GM12875 (cell line): Measurements from ENCODE around the gene FAF1.
"Not testable (repeated sequence)": the region's sequence is repeated elsewhere in the genome, so short reads cannot be mapped to it uniquely, and the experiment has no call there.

ENCODE experiments used
- H3K4me3 ChIP-seq: one replicate; pipeline ENCODE4 v1.5.1; 2011; ENCODE audit warnings: low read depth, low read length, control low read depth
- TF ChIP-seq, protein P1 (sequence below): IDR thresholded peaks from 2 replicates; pipeline ENCODE4 v1.5.1; 2011; ENCODE audit warnings: low read depth, mild to moderate bottlenecking, control low read depth, inconsistent platforms, low read length, moderate library complexity, borderline replicate concordance; ENCODE audit not compliant: insufficient read depth

The FAF1 gene

DNA sequence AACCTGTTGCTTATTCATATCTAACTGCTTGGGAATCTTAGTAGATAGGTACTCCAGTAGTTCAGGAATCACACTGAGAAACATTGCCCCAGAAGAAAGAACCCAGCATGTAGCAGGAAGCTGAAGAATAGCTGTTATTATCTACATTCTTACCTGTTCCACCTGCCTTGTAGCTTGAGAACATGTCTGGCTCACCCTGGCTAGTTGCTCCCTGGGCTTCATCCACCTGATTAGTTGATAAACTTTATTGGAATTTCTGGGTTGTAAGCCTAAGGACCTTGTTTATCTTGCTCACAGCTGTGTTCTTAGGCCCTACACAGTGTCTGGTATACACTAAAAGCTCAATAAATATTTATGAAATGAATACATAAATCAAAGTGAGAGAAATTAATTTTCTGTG, 430.6 kb downstream of the FAF1 start:
- H3K4me3 ChIP-seq = no peak overlapping the region
- TF ChIP-seq, protein P1, sequence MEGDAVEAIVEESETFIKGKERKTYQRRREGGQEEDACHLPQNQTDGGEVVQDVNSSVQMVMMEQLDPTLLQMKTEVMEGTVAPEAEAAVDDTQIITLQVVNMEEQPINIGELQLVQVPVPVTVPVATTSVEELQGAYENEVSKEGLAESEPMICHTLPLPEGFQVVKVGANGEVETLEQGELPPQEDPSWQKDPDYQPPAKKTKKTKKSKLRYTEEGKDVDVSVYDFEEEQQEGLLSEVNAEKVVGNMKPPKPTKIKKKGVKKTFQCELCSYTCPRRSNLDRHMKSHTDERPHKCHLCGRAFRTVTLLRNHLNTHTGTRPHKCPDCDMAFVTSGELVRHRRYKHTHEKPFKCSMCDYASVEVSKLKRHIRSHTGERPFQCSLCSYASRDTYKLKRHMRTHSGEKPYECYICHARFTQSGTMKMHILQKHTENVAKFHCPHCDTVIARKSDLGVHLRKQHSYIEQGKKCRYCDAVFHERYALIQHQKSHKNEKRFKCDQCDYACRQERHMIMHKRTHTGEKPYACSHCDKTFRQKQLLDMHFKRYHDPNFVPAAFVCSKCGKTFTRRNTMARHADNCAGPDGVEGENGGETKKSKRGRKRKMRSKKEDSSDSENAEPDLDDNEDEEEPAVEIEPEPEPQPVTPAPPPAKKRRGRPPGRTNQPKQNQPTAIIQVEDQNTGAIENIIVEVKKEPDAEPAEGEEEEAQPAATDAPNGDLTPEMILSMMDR = no peak

DNA sequence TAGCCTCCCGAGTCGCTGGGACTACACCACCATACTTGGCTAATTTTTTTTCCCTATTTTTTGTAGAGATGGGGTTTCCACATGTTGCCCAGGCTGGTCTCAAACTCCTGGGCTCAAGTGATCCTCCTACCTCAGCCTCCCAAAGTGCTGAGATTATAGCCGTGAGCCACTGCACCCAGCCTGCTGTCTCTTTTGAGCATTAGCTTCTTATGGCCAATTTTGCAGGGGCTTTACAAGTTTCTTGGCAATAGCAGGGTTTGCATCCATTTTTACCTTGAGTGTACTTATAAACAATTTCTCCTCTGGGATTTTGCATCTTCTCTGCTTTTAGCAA, 432.1 kb downstream of the FAF1 start:
- not testable (repeated sequence) for H3K4me3 ChIP-seq

DNA sequence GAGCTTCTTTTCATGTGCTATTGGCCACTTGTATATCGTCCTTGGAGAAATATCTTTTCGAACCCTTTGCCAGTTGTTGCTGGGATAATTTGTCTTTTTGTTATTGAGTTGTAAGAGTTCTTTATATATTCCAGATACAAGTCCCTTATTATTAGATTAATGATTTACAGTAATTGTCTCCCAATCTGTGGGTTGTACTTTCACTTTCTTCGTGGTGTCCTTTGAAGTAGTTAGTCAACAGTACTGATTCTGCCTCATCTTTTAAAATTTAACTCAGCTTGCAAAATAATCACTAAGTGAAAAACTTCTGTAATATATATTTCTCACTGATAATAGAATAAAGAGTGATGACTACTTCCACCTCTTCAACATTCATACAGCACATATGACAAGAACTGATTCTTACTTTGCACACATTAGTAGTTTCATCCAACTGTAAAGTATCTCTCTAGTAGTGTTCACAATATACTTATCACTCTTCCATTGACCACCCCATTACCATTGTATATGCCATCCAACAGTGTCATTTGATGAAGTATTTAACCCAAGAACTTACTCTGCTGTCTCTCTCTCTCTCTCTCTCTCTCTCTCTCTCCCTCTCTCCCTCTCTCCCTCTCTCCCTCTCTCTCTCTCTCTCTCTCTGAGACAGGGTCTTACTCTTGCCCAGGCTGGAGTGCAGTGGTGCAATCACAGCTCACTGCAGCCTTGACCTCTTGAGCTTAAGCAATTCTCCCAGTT, 432.6 kb downstream of the FAF1 start:
- H3K4me3 ChIP-seq = no peak overlapping the region
- TF ChIP-seq, protein P1 = no peak

DNA sequence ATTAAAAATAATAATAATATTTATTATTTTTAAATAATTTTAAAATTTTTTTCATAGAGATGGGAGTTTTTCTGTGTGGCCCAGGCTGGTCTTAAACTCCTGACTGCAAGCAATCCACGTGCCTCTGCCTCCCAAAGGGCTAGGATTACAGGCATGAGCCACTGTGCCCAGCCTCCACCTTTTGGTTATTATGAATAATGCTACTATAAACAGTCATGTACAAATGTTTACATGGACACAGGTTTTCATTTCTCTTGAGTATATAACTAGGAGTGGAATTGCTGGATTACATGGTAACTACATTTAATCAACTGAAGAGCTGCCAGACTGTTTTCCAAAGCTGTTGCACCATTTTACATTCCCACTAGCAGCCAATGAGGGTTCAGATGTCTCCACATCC, 433.6 kb downstream of the FAF1 start:
- no peak overlapping the region for H3K4me3 ChIP-seq
- TF ChIP-seq, protein P1 = no peak

DNA sequence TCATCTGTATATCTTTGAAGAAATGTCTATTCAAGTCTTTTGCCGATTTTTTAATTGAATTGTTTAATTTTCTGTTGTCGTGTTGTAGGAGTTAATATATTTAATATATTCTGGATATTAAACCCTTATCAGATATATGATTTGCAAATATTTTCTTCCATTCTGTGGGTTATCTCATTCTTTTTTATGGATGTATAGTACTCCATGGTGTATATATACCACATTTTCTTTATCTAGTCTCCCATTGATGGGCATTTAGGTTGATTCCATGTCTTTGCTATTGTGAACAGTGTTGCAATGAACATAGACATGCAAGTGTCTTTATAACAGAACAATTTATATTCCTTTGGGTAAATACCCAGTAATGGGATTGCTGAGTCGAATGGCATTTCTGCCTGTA, 436.5 kb downstream of the FAF1 start:
- H3K4me3 ChIP-seq = no peak overlapping the region
- TF ChIP-seq, protein P1 = no peak

DNA sequence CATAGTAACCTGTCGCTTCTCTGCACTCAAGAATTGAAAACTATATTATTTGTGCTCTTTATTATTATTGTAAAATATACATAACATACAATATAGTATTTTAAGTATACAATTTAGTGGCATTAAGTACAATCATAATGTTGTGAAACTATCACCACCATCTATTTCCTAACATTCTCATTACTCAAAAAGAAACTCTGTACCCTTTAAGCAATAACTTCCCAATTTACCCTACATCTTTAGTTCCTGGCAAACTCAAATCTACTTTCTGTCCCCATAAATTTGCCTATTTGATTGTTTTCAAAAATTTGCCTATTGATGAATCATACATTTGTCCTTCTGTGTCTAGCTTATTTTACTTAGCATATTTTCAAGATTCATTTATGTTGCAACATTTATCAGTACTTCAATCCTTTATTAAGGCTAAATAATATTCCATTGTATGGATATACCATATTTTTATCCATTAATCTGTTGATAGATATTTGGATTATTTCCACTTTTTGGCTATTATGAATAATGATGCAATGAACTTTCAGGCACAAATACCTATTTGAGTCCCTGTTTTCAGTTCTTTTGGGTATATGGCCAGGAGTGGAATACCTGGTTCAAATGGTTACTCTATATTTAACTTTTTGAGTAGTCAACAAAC, 437.2 kb downstream of the FAF1 start:
- TF ChIP-seq, protein P1 = no peak
- no peak overlapping the region for H3K4me3 ChIP-seq

DNA sequence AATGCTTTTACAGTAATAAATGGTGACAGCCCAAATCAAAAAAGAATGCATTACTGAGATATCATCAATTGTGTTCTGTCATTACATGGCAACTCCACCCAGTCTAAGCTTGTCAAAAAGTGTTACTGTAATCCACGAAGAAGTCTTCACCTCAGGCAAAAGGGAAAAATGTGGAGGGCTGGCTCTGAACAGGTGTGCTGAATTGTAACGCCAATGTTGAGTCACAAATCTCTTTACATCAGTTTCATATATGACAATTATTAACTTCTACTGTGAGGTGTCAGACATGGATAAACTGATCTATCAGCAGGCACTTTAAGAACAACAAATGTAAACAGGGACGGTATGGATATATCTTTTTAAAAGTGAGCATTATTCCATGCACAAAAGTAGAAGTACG, 438.4 kb downstream of the FAF1 start:
- TF ChIP-seq, protein P1 = no peak
- H3K4me3 ChIP-seq = no peak overlapping the region

DNA sequence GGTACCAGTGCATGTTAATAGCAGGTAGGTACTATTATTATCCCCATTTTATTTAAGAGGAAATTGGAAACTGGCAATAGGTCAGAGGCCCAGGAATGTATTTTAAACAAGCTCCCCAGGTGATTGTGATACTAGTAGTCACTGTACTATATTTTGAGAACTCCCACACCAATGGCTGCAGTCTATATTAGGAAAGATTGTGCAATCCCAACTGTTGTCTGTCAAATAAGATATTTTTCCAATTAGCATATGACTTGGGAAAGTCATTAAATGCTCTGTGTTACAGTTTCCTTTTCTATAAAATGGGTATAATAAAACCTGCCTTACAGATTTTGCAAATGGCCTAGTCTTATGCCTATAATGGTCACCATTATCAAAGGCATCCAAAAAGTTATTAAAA, 442.6 kb downstream of the FAF1 start:
- no peak overlapping the region for H3K4me3 ChIP-seq
- TF ChIP-seq, protein P1 = no peak
